ENCODE results near the gene HS2ST1. TPM values are rescaled to one million over a fixed set of nuclear protein-coding genes. Genes with fewer than 3 reads are reported as not detected.
"Not testable (repeated sequence)": the region's sequence is repeated elsewhere in the genome, so short reads cannot be mapped to it uniquely, and the experiment has no call there.

HS2ST1 gene
- total RNA-seq (2014; rRNA removed; shearing (Covaris generic)): 14.2 and 17.6 TPM in 2 replicates

GRCh38 chr1:86914601-86914997 is at the start of gene HS2ST1:
Gene HS2ST1 (plus strand): TSS chr1:86914635.
- no peak for DNase-seq (ENCODE audit: low spot score)

- no peak for DNase-seq (ENCODE audit: low spot score)
These were observed 48.3 kb upstream of the HS2ST1 start for GRCh38 chr1:86865973-86866637.

- DNase-seq (ENCODE audit: low spot score): peak; percentile 11
These were observed 47.8 kb upstream of the HS2ST1 start for GRCh38 chr1:86866665-86867064.

- not testable (repeated sequence) for DNase-seq (ENCODE audit: low spot score)
These were observed 47.2 kb upstream of the HS2ST1 start for GRCh38 chr1:86867278-86867677.

- DNase-seq (ENCODE audit: low spot score): no peak
These were observed 46.0 kb upstream of the HS2ST1 start for GRCh38 chr1:86868477-86868876.

- DNase-seq (ENCODE audit: low spot score): no peak
These were observed 43.4 kb upstream of the HS2ST1 start for GRCh38 chr1:86871001-86871400.

GRCh38 chr1:86872086-86872485 is 42.3 kb upstream of the HS2ST1 start:
- DNase-seq (ENCODE audit: low spot score): no peak

- no peak for DNase-seq (ENCODE audit: low spot score)
These were observed 38.7 kb upstream of the HS2ST1 start for GRCh38 chr1:86875722-86876121.

GRCh38 chr1:86887479-86888162 is 26.8 kb upstream of the HS2ST1 start:
- no peak for DNase-seq (ENCODE audit: low spot score)

GRCh38 chr1:86888327-86888726 is 26.1 kb upstream of the HS2ST1 start:
- DNase-seq (ENCODE audit: low spot score): no peak

- not testable (repeated sequence) for DNase-seq (ENCODE audit: low spot score)
These were observed 15.0 kb upstream of the HS2ST1 start for GRCh38 chr1:86899401-86899800.

GRCh38 chr1:86905875-86906274 is 8.6 kb upstream of the HS2ST1 start:
- DNase-seq (ENCODE audit: low spot score): no peak

- DNase-seq (ENCODE audit: low spot score): no peak
These were observed 8.0 kb upstream of the HS2ST1 start for GRCh38 chr1:86906419-86906818.

- no peak for DNase-seq (ENCODE audit: low spot score)
These were observed 2.0 kb upstream of the HS2ST1 start for GRCh38 chr1:86912281-86912900.

GRCh38 chr1:86913399-86913895 is 988 bp upstream of the HS2ST1 start:
- DNase-seq (ENCODE audit: low spot score): peak; percentile 3

GRCh38 chr1:86913896-86914600 is 387 bp upstream of the HS2ST1 start, which contains the start of gene SELENOF:
Gene SELENOF (minus strand): TSS chr1:86914126. CDS start chr1:86914111, 15 bp downstream.
- DNase-seq (ENCODE audit: low spot score): peak; percentile 96

- peak; percentile 30 for DNase-seq (ENCODE audit: low spot score)
These were observed 732 bp downstream of the HS2ST1 start for GRCh38 chr1:86914998-86915736.

- no peak for DNase-seq (ENCODE audit: low spot score)
These were observed 1.4 kb downstream of the HS2ST1 start for GRCh38 chr1:86915737-86916235.

GRCh38 chr1:86916752-86917151 is 2.3 kb downstream of the HS2ST1 start:
- no peak for DNase-seq (ENCODE audit: low spot score)

GRCh38 chr1:86922445-86922844 is 8.0 kb downstream of the HS2ST1 start:
- no peak for DNase-seq (ENCODE audit: low spot score)

- no peak for DNase-seq (ENCODE audit: low spot score)
These were observed 10.0 kb downstream of the HS2ST1 start for GRCh38 chr1:86924324-86924960.
